Measurements from ENCODE around the gene KRT83. TPM values are rescaled to one million over a fixed set of nuclear protein-coding genes. Genes with fewer than 3 reads are reported as not detected.

Gene KRT83
- total and polyA plus RNA-seq, 10 of the 15 experiments (the other 5 are each of a cell fraction or from before 2014, with no cell fraction given) = not detected

- RAD21 ChIA-PET (ENCODE audit: unreplicated experiment) = no interaction called here
- H4K20me1 ChIP-seq (ENCODE audit: control insufficient read depth, insufficient read depth) = no peaks in the 10 kb centered on the region
- no peak overlapping the region for H3K27ac ChIP-seq (ENCODE audit: control insufficient read depth, insufficient read depth)
- in situ Hi-C loops (cut with MboI) (no loop called here), intact Hi-C loops (cut with micrococcal nuclease; ENCODE audit: unreplicated experiment) (no loop called here)
- POLR2A ChIA-PET = no interaction called here
- no peaks in the 10 kb centered on the region for H3K79me2 ChIP-seq (ENCODE audit: control insufficient read depth, insufficient read depth, low read length)
- no peaks in the 10 kb centered on the region for H3K9me3 ChIP-seq (replicated peaks; ENCODE audit: control insufficient read depth, insufficient read depth, low read length)
- H3K27me3 ChIP-seq (replicated peaks in 1 of 2; ENCODE audit: control insufficient read depth in 2 of 2, insufficient read depth in 2 of 2, low read length in 1 of 2) = peaks cover 5 to 11% of the 10 kb centered on the region in 2 experiments; a peak in 2 of 4 replicates
- SMC1A ChIA-PET (ENCODE audit: uncharacterized antibody, unreplicated experiment) = interaction anchor here (0.5 kb wide), 1 partner anchor 202 kb away, joined by 4 read pairs; no protein-coding TSS in a partner anchor
- H3K4me1 ChIP-seq (ENCODE audit: control insufficient read depth, insufficient read depth, low read length) = no peaks in the 10 kb centered on the region
- no peak overlapping the region for H3K4me3 ChIP-seq
- H3K4me2 ChIP-seq (ENCODE audit: control insufficient read depth, insufficient read depth) = no peak overlapping the region
- H3K36me3 ChIP-seq (ENCODE audit: control insufficient read depth in 2 of 2, insufficient read depth in 2 of 2, low read length in 1 of 2) = no peaks in the 10 kb centered on the region
- ATAC-seq (no peak), FAIRE-seq (no peak), DNase-seq (ENCODE audit: low read depth, low spot score) (no peak)
- no peak overlapping the region for H2AFZ ChIP-seq (ENCODE audit: control insufficient read depth, low read depth, low read length)
- no TSS peak for BruUV-seq (replicated peaks)
- CTCF ChIA-PET = interaction anchor here (0.6 to 2.2 kb wide), 4 partner anchors 11 to 38 kb away, joined by 3 to 11 read pairs (median 3); no protein-coding TSS in a partner anchor
- WGBS (ENCODE audit: insufficient coverage, insufficient replicate concordance, low lambda C conversion rate, missing lambda C conversion rate) = 55% methylated on average over 9 of the region's 9 CpGs
- no peak overlapping the region for H3K9ac ChIP-seq (ENCODE audit: control insufficient read depth, insufficient read depth, low read length)
- TF ChIP-seq POLR2AphosphoS5 (IDR thresholded peaks at IDR 0.05; ENCODE audit: low read length) (no peak), ESRRA (IDR thresholded peaks at IDR 0.05; ENCODE audit: low read length) (no peak), ATF2 (IDR thresholded peaks at IDR 0.05; ENCODE audit: low read length) (no peak), NBN (IDR thresholded peaks at IDR 0.05) (no peak), RAD51 (IDR thresholded peaks at IDR 0.05) (no peak), MEF2A (IDR thresholded peaks at IDR 0.05; ENCODE audit: insufficient read depth, low read depth, low read length) (no peak), TBL1XR1 (IDR thresholded peaks at IDR 0.05; ENCODE audit: low read depth, low read length) (no peak), PAX8 (IDR thresholded peaks at IDR 0.05) (no peak), PRDM15 (CRISPR knock-in tag; IDR thresholded peaks at IDR 0.05) (no peak), EGR1 (IDR thresholded peaks at IDR 0.05; ENCODE audit: borderline replicate concordance in 1 of 2, low read depth in 2 of 2, low read length in 2 of 2) (no peak), SREBF2 (IDR thresholded peaks at IDR 0.05; ENCODE audit: low read length) (no peak), NFIC (IDR thresholded peaks at IDR 0.05; ENCODE audit: low read depth, low read length) (no peak), CREB1 (IDR thresholded peaks at IDR 0.05; ENCODE audit: low read depth) (no peak), SPI1 (IDR thresholded peaks at IDR 0.05; ENCODE audit: borderline replicate concordance, insufficient read depth, low read depth, low read length) (no peak), MXI1 (IDR thresholded peaks at IDR 0.05; ENCODE audit: low read depth, low read length) (no peak), SIX5 (IDR thresholded peaks at IDR 0.05; ENCODE audit: low read depth, low read length, severe bottlenecking) (no peak), SP1 (IDR thresholded peaks at IDR 0.05; ENCODE audit: low read depth, low read length) (no peak), EP300 (IDR thresholded peaks at IDR 0.05; ENCODE audit: borderline replicate concordance in 1 of 2, control insufficient read depth in 1 of 2, low read depth in 2 of 2, low read length in 2 of 2) (no peak)
- TF ChIP-seq, protein P1, sequence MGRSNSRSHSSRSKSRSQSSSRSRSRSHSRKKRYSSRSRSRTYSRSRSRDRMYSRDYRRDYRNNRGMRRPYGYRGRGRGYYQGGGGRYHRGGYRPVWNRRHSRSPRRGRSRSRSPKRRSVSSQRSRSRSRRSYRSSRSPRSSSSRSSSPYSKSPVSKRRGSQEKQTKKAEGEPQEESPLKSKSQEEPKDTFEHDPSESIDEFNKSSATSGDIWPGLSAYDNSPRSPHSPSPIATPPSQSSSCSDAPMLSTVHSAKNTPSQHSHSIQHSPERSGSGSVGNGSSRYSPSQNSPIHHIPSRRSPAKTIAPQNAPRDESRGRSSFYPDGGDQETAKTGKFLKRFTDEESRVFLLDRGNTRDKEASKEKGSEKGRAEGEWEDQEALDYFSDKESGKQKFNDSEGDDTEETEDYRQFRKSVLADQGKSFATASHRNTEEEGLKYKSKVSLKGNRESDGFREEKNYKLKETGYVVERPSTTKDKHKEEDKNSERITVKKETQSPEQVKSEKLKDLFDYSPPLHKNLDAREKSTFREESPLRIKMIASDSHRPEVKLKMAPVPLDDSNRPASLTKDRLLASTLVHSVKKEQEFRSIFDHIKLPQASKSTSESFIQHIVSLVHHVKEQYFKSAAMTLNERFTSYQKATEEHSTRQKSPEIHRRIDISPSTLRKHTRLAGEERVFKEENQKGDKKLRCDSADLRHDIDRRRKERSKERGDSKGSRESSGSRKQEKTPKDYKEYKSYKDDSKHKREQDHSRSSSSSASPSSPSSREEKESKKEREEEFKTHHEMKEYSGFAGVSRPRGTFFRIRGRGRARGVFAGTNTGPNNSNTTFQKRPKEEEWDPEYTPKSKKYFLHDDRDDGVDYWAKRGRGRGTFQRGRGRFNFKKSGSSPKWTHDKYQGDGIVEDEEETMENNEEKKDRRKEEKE (IDR thresholded peaks at IDR 0.05) = no peak
These were observed 4.9 kb downstream of the KRT83 start for GRCh38 chr12:52316290-52316689.

All from GM12878 (cell line).